Measurements from ENCODE around the gene PIANP. TPM values are rescaled to one million over a fixed set of nuclear protein-coding genes. Genes with fewer than 3 reads are reported as not detected.
A peak's percentile ranks its signal among the peaks of the same experiment; 100 is the strongest.

The PIANP gene
- total RNA-seq, 1 experiment from 2014 or later: not detected

- Histone ChIP-seq H2AFZ (ENCODE audit: low read depth, low read length, poor library complexity, severe bottlenecking) (no peak overlapping the region), H3K9ac (ENCODE audit: low read length) (no peak overlapping the region), H3K27ac (ENCODE audit: low read depth, low read length) (no peak overlapping the region), H3K9me3 (ENCODE audit: control insufficient read depth in 1 of 2, insufficient read depth in 1 of 2, low read depth in 1 of 2, low read length in 2 of 2) (no peaks in the 10 kb centered on the region), H3K36me3 (ENCODE audit: control insufficient read depth in 1 of 2, insufficient read depth in 2 of 2, low read length in 2 of 2) (no peaks in the 10 kb centered on the region), H3K4me3 (replicated peaks in 1 of 2; ENCODE audit: low read depth in 1 of 2, low read length in 2 of 2) (no peak overlapping the region), H3K9me2 (ENCODE audit: insufficient read depth) (no peaks in the 10 kb centered on the region), H3K79me2 (ENCODE audit: insufficient read depth, low read length) (no peaks in the 10 kb centered on the region), H4K20me1 (ENCODE audit: insufficient read depth) (no peaks in the 10 kb centered on the region), H3K27me3 (ENCODE audit: insufficient read depth, low read length) (no peaks in the 10 kb centered on the region), H3K4me1 (ENCODE audit: control insufficient read depth in 1 of 2, insufficient read depth in 2 of 2, low read length in 2 of 2) (peaks cover 0 to 6% of the 10 kb centered on the region in 2 experiments; a peak in 1 of 4 replicates), H3K4me2 (ENCODE audit: low read length) (no peak overlapping the region)
- POLR2A ChIA-PET: interaction anchor here (0.6 to 2.0 kb wide), 3 partner anchors 8 to 169 kb away, joined by 3 to 7 read pairs (median 3); partner anchors contain the start of gene ZNF384
- CTCF ChIA-PET: interaction anchor here (0.6 to 1.7 kb wide), 6 partner anchors 8 to 160 kb away, joined by 3 to 6 read pairs (median 3); partner anchors contain the start of gene ZNF384
- no TSS peak for BruUV-seq (replicated peaks)
- intact Hi-C loops (cut with micrococcal nuclease): loop anchor here (2.0 kb wide), 1 partner anchor 127 kb away; no protein-coding TSS in a partner anchor
- DNase-seq (ENCODE audit: low read depth, low spot score) (peak; percentile 45), ATAC-seq (peak; percentile 93)
- RAD21 ChIA-PET (ENCODE audit: low non-redundant PET in 1 of 2, low total read pairs in 2 of 2, uncharacterized antibody in 2 of 2, unreplicated experiment in 2 of 2): interaction anchor here in 1 of 2 experiments (1.1 kb wide), 1 partner anchor 8 kb away, joined by 3 read pairs; the partner anchor contains the start of gene ZNF384
- peak; percentile 71 to 78 (median 74) for TF ChIP-seq CTCF (IDR thresholded peaks at IDR 0.05 in 2 of 3, conservative IDR thresholded peaks at IDR 0.05 in 1 of 3; ENCODE audit: borderline replicate concordance in 1 of 3, insufficient read depth in 1 of 3, low read depth in 2 of 3, low read length in 2 of 3)
- TF ChIP-seq RAD21 (IDR thresholded peaks at IDR 0.05; ENCODE audit: low read depth): peak; percentile 88
- no peak for TF ChIP-seq REST (IDR thresholded peaks at IDR 0.05; ENCODE audit: low read depth)
Measured at GRCh38 chr12:6697584-6698351, 2.8 kb downstream of the PIANP start.
